ENCODE results near the gene ITPKC. TPM values are rescaled to one million over a fixed set of nuclear protein-coding genes. Genes with fewer than 3 reads are reported as not detected.
A peak's percentile ranks its signal among the peaks of the same experiment; 100 is the strongest.

ITPKC gene
- total and polyA plus RNA-seq, 2 of the 13 experiments (the other 11 are each of a cell fraction or from before 2014, with no cell fraction given): 6.9 to 11.2 TPM

DNA sequence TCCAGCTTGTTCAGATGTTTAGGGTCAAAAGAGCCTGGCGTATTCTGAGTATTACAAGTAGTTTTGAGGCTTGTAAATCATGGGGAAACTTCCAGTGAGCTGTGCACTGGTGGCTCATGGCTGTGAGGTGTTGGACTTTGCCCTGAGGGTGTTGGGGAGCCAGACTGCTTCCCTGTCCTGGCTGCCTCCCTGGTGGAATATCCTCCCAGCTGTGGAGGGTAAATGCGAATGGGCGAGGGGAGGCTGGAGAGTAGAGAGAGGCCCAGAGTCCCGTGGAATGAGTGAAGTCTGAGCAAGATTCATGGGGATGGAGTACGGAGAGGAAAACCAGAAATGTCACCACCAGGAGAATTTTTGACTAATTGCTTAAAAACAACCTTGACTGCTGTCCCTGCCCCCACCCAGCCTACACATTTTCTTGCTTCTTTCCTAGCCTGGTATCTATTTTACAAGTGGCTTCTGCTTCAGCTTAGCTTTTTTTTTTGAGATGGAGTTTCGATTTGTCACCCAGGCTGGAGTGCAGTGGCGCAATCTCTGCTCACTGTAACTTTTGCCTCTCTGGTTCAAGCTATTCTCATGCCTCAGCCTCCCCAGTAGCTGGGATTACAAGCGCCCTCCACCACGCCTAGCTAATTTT lies 37.8 kb downstream of the ITPKC start (continued):
- TF ChIP-seq, protein P1, sequence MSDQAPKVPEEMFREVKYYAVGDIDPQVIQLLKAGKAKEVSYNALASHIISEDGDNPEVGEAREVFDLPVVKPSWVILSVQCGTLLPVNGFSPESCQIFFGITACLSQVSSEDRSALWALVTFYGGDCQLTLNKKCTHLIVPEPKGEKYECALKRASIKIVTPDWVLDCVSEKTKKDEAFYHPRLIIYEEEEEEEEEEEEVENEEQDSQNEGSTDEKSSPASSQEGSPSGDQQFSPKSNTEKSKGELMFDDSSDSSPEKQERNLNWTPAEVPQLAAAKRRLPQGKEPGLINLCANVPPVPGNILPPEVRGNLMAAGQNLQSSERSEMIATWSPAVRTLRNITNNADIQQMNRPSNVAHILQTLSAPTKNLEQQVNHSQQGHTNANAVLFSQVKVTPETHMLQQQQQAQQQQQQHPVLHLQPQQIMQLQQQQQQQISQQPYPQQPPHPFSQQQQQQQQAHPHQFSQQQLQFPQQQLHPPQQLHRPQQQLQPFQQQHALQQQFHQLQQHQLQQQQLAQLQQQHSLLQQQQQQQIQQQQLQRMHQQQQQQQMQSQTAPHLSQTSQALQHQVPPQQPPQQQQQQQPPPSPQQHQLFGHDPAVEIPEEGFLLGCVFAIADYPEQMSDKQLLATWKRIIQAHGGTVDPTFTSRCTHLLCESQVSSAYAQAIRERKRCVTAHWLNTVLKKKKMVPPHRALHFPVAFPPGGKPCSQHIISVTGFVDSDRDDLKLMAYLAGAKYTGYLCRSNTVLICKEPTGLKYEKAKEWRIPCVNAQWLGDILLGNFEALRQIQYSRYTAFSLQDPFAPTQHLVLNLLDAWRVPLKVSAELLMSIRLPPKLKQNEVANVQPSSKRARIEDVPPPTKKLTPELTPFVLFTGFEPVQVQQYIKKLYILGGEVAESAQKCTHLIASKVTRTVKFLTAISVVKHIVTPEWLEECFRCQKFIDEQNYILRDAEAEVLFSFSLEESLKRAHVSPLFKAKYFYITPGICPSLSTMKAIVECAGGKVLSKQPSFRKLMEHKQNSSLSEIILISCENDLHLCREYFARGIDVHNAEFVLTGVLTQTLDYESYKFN (CRISPR knock-in tag; conservative IDR thresholded peaks at IDR 0.05): peak; percentile 64
- TF ChIP-seq ZFP90 (CRISPR knock-in tag; IDR thresholded peaks at IDR 0.05; ENCODE audit: borderline replicate concordance) (no peak), ZNF776 (CRISPR knock-in tag; IDR thresholded peaks at IDR 0.05) (no peak), KDM2A (CRISPR knock-in tag; IDR thresholded peaks at IDR 0.05; ENCODE audit: borderline replicate concordance, low read depth) (no peak), ZNF605 (CRISPR knock-in tag; IDR thresholded peaks at IDR 0.05) (no peak), ZNF234 (CRISPR knock-in tag; conservative IDR thresholded peaks at IDR 0.05) (no peak), SMYD3 (CRISPR knock-in tag; IDR thresholded peaks at IDR 0.05) (no peak), CBX5 (CRISPR knock-in tag; IDR thresholded peaks at IDR 0.05; ENCODE audit: borderline replicate concordance) (no peak), ASH2L (IDR thresholded peaks at IDR 0.05; ENCODE audit: insufficient read length, low read depth, low read length) (peak; percentile 23), PPARG (CRISPR knock-in tag; conservative IDR thresholded peaks at IDR 0.05) (no peak), ZNF607 (CRISPR knock-in tag; IDR thresholded peaks at IDR 0.05; ENCODE audit: borderline replicate concordance) (no peak), ZNF674 (CRISPR knock-in tag; IDR thresholded peaks at IDR 0.05; ENCODE audit: low read depth) (no peak), ZNF687 (CRISPR knock-in tag; IDR thresholded peaks at IDR 0.05) (peak; percentile 67)
- TF ChIP-seq, protein P2, sequence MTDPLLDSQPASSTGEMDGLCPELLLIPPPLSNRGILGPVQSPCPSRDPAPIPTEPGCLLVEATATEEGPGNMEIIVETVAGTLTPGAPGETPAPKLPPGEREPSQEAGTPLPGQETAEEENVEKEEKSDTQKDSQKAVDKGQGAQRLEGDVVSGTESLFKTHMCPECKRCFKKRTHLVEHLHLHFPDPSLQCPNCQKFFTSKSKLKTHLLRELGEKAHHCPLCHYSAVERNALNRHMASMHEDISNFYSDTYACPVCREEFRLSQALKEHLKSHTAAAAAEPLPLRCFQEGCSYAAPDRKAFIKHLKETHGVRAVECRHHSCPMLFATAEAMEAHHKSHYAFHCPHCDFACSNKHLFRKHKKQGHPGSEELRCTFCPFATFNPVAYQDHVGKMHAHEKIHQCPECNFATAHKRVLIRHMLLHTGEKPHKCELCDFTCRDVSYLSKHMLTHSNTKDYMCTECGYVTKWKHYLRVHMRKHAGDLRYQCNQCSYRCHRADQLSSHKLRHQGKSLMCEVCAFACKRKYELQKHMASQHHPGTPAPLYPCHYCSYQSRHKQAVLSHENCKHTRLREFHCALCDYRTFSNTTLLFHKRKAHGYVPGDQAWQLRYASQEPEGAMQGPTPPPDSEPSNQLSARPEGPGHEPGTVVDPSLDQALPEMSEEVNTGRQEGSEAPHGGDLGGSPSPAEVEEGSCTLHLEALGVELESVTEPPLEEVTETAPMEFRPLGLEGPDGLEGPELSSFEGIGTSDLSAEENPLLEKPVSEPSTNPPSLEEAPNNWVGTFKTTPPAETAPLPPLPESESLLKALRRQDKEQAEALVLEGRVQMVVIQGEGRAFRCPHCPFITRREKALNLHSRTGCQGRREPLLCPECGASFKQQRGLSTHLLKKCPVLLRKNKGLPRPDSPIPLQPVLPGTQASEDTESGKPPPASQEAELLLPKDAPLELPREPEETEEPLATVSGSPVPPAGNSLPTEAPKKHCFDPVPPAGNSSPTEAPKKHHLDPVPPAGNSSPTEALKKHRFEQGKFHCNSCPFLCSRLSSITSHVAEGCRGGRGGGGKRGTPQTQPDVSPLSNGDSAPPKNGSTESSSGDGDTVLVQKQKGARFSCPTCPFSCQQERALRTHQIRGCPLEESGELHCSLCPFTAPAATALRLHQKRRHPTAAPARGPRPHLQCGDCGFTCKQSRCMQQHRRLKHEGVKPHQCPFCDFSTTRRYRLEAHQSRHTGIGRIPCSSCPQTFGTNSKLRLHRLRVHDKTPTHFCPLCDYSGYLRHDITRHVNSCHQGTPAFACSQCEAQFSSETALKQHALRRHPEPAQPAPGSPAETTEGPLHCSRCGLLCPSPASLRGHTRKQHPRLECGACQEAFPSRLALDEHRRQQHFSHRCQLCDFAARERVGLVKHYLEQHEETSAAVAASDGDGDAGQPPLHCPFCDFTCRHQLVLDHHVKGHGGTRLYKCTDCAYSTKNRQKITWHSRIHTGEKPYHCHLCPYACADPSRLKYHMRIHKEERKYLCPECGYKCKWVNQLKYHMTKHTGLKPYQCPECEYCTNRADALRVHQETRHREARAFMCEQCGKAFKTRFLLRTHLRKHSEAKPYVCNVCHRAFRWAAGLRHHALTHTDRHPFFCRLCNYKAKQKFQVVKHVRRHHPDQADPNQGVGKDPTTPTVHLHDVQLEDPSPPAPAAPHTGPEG (CRISPR knock-in tag; IDR thresholded peaks at IDR 0.05): no peak

Measured in HepG2 (cell line).